MM.1S (cell line): ENCODE results near the gene TSHZ2.

ENCODE experiments used
- DNase-seq: peaks from one replicate; pipeline ENCODE4 v3.0.0-alpha.2; 2015
- H2AFZ ChIP-seq: fragments of 300-600 bp; sonication (generic); 2 replicates; pipeline ENCODE4 v1.6.0; 2016; ENCODE audit warnings: antibody characterized with exemption, low read length
- H3F3A ChIP-seq: fragments of 300-600 bp; sonication (generic); 2 replicates; pipeline ENCODE4 v1.6.1; 2016; ENCODE audit warnings: mild to moderate bottlenecking, antibody characterized with exemption, low read length, moderate library complexity, mixed read lengths; ENCODE audit not compliant: insufficient read depth
- H3K27ac ChIP-seq: fragments of 300-600 bp; sonication (generic); 2 replicates; pipeline ENCODE4 v1.5.1; 2016; ENCODE audit warnings: mild to moderate bottlenecking, low read length
- H3K27me3 ChIP-seq: fragments of 300-600 bp; sonication (generic); replicated peaks from 2 replicates; pipeline ENCODE4 v1.6.0; 2016; ENCODE audit warnings: low read length; ENCODE audit not compliant: insufficient read depth
- H3K36me3 ChIP-seq: fragments of 300-600 bp; sonication (generic); replicated peaks from 2 replicates; pipeline ENCODE4 v1.6.1; 2016; ENCODE audit warnings: mild to moderate bottlenecking, low read length, mixed read lengths; ENCODE audit not compliant: insufficient read depth
- H3K4me1 ChIP-seq: fragments of 300-600 bp; sonication (generic); 2 replicates; pipeline ENCODE4 v1.6.1; 2016; ENCODE audit warnings: low read length, mixed read lengths
- H3K4me2 ChIP-seq: fragments of 300-600 bp; sonication (generic); 2 replicates; pipeline ENCODE4 v1.6.0; 2016; ENCODE audit warnings: low read depth, low read length
- H3K4me3 ChIP-seq: fragments of 300-600 bp; sonication (generic); 2 replicates; pipeline ENCODE4 v1.5.1; 2016; ENCODE audit warnings: low read length, mixed read lengths
- H3K79me2 ChIP-seq: fragments of 300-600 bp; sonication (generic); 2 replicates; pipeline ENCODE4 v1.6.1; 2016; ENCODE audit warnings: mixed run types, low read length, mixed read lengths
- H3K9ac ChIP-seq: fragments of 300-600 bp; sonication (generic); 2 replicates; pipeline ENCODE4 v1.6.1; 2016; ENCODE audit warnings: low read length, mixed read lengths
- H3K9me2 ChIP-seq: fragments of 300-600 bp; sonication (generic); replicated peaks from 2 replicates; pipeline ENCODE4 v1.6.1; 2016; ENCODE audit warnings: mild to moderate bottlenecking, low read length, mixed read lengths; ENCODE audit not compliant: insufficient read depth
- H3K9me3 ChIP-seq: fragments of 300-600 bp; sonication (generic); replicated peaks from 2 replicates; pipeline ENCODE4 v1.6.1; 2016; ENCODE audit warnings: mild to moderate bottlenecking, low read length, mixed read lengths; ENCODE audit not compliant: insufficient read depth
- H4K20me1 ChIP-seq: fragments of 300-600 bp; sonication (generic); 2 replicates; pipeline ENCODE4 v1.6.1; 2016; ENCODE audit warnings: mild to moderate bottlenecking, low read length, moderate library complexity, mixed read lengths; ENCODE audit not compliant: insufficient read depth
- EZH2 ChIP-seq: fragments of 300-600 bp; sonication (generic); optimal IDR thresholded peaks from 2 replicates; pipeline ENCODE3; 2017; ENCODE audit warnings: low read depth, mild to moderate bottlenecking, antibody characterized with exemption, low read length, mixed read lengths
- EZH2phosphoT487 ChIP-seq: fragments of 300-600 bp; sonication (generic); IDR thresholded peaks from 2 replicates; pipeline ENCODE4 v1.6.1; 2018; ENCODE audit warnings: antibody characterized with exemption, low read length
- TF ChIP-seq, protein P1 (sequence below): fragments of 300-600 bp; sonication (generic); IDR thresholded peaks from 2 replicates; pipeline ENCODE4 v1.5.1; 2016; ENCODE audit warnings: antibody characterized with exemption, low read length, mixed read lengths

The TSHZ2 gene

DNA sequence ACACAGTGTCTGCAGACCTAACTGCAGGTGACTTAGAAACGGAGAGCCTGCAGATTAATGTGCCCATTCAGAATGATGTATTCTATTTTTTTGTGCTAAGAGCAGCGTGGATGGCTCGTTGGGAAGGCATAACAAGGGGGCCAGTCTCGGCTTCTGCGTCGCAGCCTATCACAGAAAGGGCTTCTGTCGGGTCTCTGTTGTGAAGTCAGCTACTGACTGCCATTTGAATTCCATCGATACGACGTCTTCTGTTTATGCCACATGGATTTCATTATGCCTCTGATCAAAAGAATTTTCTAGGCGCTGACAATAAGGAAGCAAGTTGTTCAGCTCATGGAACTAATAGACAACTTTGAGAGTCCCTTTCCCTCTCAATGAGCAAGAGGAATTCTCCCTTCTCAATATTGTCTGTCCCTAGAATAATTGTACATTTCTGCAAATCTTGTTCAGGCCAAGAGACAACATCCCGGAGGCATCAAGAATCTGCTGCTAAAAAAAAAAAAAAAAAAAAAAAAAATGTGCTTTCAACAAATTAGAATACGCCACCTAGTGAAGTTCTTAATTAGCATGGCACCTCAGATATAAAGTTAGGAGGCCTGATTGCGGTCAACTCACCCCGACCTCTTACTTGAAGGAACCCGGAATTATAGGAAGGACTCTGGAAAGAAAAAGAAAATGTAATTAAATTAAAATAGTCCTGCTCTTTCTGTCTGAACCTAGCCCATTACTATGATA is 223.9 kb downstream of the TSHZ2 start:
- no peak overlapping the region for H2AFZ ChIP-seq
- H3K4me3 ChIP-seq: no peak overlapping the region
- no peaks in the 10 kb centered on the region for H3K27me3 ChIP-seq
- H3K27ac ChIP-seq: no peak overlapping the region
- H3K79me2 ChIP-seq: no peaks in the 10 kb centered on the region
- no peaks in the 10 kb centered on the region for H3K9me2 ChIP-seq
- no peak overlapping the region for H3K4me2 ChIP-seq
- no peak for DNase-seq
- no peaks in the 10 kb centered on the region for H3K4me1 ChIP-seq
- no peaks in the 10 kb centered on the region for H3K9me3 ChIP-seq
- H3K9ac ChIP-seq: no peak overlapping the region
- no peaks in the 10 kb centered on the region for H3K36me3 ChIP-seq
- no peaks in the 10 kb centered on the region for H4K20me1 ChIP-seq
- no peak for TF ChIP-seq EZH2phosphoT487
- no peak for TF ChIP-seq EZH2
- TF ChIP-seq, protein P1, sequence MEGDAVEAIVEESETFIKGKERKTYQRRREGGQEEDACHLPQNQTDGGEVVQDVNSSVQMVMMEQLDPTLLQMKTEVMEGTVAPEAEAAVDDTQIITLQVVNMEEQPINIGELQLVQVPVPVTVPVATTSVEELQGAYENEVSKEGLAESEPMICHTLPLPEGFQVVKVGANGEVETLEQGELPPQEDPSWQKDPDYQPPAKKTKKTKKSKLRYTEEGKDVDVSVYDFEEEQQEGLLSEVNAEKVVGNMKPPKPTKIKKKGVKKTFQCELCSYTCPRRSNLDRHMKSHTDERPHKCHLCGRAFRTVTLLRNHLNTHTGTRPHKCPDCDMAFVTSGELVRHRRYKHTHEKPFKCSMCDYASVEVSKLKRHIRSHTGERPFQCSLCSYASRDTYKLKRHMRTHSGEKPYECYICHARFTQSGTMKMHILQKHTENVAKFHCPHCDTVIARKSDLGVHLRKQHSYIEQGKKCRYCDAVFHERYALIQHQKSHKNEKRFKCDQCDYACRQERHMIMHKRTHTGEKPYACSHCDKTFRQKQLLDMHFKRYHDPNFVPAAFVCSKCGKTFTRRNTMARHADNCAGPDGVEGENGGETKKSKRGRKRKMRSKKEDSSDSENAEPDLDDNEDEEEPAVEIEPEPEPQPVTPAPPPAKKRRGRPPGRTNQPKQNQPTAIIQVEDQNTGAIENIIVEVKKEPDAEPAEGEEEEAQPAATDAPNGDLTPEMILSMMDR: no peak
- H3F3A ChIP-seq: no peaks in the 10 kb centered on the region

DNA sequence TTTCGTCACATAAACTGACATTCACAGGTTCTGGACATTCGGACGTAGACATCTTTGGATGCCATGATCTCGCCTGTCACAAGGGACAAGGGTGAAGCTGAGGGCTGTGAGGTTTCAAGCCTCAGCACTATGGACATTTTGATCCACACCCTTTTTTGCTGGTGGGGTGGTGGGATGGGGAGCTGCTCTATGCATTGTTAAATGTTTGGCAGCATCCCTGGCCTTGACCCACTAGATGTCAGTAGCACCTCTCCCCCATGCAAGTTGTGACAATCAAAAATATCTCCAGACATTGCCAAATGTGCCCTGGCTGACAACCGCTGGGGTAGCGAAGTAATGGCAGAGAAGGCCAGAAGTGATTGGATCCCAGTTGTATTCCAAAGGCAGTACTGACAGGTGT is 229.4 kb downstream of the TSHZ2 start:
- no peak overlapping the region for H3K4me2 ChIP-seq
- no peak for TF ChIP-seq EZH2phosphoT487
- TF ChIP-seq, protein P1: 0 out of 2 replicates have a peak, but pooled peaks have one; percentile 8
- TF ChIP-seq EZH2: no peak
- DNase-seq: no peak
- H4K20me1 ChIP-seq: no peaks in the 10 kb centered on the region
- H3K79me2 ChIP-seq: no peaks in the 10 kb centered on the region
- no peaks in the 10 kb centered on the region for H3K27me3 ChIP-seq
- no peak overlapping the region for H3K9ac ChIP-seq
- H3K36me3 ChIP-seq: no peaks in the 10 kb centered on the region
- H2AFZ ChIP-seq: no peak overlapping the region
- H3K4me3 ChIP-seq: no peak overlapping the region
- no peaks in the 10 kb centered on the region for H3K9me3 ChIP-seq
- no peaks in the 10 kb centered on the region for H3K4me1 ChIP-seq
- H3F3A ChIP-seq: no peaks in the 10 kb centered on the region
- H3K9me2 ChIP-seq: no peaks in the 10 kb centered on the region
- H3K27ac ChIP-seq: no peak overlapping the region

DNA sequence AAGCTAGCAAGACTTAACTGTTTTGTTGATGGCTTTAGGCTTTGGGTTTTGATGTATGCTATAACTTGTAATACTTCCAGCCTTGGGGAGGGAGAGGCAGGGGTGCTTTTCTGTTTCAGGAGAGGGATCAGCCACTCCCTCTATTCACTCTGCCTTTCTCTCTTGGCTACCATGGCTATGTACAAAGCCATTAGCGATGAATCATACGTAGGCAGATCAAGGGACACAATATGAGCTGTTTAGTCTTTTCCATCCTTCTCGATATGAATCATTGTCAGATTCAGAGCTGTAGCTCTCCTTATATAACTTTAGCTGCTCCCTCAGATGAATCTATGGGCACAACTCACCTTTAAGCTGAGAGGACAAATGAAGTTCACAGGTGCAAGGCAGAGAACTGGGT is 230.6 kb downstream of the TSHZ2 start:
- no peak overlapping the region for H3K4me3 ChIP-seq
- H3K27ac ChIP-seq: no peak overlapping the region
- H4K20me1 ChIP-seq: no peaks in the 10 kb centered on the region
- no peaks in the 10 kb centered on the region for H3K4me1 ChIP-seq
- no peak overlapping the region for H3K4me2 ChIP-seq
- H3K9me3 ChIP-seq: no peaks in the 10 kb centered on the region
- H3K9me2 ChIP-seq: no peaks in the 10 kb centered on the region
- no peaks in the 10 kb centered on the region for H3K79me2 ChIP-seq
- TF ChIP-seq, protein P1: no peak
- TF ChIP-seq EZH2 (no peak), EZH2phosphoT487 (no peak)
- H3K27me3 ChIP-seq: no peaks in the 10 kb centered on the region
- DNase-seq: no peak
- no peaks in the 10 kb centered on the region for H3F3A ChIP-seq
- no peak overlapping the region for H2AFZ ChIP-seq
- no peaks in the 10 kb centered on the region for H3K36me3 ChIP-seq
- H3K9ac ChIP-seq: no peak overlapping the region
